GM21447 (cell line): Measurements from ENCODE around the gene SEPTIN2.
A peak's percentile ranks its signal among the peaks of the same experiment; 100 is the strongest.
"Not testable (repeated sequence)": the region's sequence is repeated elsewhere in the genome, so short reads cannot be mapped to it uniquely, and the experiment has no call there.

Experiments used
- ATAC-seq: cut with Tn5 transposase; IDR thresholded peaks from one replicate; pipeline ENCODE4 v1.9.1; 2021; ENCODE audit not compliant: unreplicated experiment

Gene SEPTIN2

DNA sequence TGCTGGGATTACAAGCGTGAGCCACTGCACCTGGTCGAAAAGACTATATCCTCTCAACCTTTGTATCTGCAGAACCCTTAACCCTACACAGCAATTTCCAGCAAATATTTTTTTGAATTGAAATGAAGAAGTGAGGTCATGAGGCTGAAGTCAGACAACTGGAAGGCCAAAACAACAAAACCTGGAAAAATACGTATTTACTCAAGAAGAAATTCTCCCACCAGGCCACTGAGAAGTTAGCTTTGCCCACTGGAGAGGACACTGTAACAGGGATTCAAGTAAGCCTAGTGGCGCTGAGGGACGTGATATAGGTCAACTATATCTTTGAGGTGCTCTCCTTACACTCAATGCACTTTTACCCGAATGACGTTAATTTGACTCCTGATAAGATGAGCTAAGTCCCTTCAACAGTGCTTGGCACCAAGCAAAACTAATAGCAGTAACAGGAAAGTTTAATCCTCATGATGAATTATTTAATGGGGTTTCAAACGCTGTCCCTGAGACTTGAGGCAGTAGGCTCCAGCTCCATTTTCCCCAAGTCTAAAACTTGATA is 2.1 kb upstream of the SEPTIN2 start:
- no peak for ATAC-seq

DNA sequence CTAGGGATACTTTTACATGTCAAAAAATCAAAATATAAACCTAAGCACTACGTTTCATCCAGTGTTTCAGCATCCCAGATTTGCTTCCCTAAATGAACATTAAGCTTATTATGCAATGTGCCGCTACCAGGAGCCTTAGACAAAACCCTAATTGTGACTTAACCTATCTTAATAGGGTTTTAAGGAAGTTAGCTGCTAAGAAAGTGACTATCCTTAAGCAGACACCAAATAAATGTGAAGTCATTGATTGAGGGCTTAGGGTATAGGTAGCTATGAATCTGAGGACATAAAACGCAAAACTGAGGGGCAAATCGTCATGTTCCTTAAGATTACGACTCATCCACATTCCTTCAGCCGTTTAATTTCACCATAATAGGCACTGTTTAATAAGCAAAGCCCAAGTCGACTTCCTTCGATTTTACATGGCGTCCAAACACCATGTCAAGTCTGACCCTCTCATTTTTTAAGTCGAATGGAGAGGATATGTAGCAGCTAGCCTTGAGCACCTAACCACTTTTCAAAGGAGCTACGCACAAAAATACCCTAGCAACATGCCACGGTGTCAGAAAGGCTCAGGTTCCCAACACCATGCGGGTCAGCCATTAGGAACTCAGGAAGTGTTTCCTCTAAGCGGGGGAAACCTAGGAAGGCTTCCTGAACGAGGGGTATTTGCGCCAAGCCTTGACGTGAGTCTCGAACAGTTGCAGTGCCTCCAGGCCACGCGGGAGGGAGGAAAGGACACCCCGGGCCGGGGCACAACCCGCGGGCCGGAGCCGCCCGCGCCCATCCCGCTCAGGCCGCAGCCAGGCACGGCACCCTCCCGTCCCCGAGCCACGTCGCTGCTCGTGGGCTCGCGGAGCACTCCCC is 1.3 kb upstream of the SEPTIN2 start:
- no peak for ATAC-seq

DNA sequence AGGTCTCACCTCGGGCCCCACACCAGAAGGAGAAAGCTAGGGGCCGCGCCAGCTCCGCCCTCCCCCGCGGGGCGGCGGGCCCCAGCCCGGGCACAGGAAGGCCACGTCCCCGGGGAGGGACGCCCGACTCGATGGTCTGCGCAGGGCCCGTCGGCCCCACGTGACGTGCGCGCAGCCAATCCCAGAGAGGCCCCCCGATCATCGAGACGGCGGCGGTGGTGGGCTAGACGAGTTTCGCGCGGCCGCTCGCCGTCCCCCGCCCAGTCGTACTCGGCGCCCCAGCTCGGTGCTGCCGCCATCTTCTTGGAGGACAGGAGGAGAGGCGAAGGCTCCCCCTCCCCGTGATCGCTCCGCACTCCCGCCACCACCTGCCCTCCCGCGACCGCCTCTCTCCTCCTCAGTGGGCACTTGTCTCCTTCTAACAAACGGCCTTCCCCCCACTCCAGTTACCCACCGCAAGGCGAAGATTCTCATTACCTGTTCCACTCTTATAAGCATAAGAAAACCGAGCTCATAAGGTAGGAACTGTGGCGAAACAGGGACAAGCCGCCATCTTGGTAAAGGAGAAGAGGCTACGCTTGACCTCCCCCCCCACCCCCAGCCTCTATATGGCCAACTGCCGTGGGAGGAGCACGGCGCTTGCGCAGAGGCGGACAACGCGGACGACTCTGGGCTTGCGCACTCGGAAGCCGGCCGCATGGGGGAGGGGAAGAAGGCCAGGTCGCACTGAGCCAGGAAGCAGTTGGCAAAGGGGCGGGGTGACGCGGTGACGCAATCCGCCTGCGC is 439 bp upstream of the SEPTIN2 start, which contains the start of gene HDLBP:
Gene HDLBP, minus strand, starts transcription at position 580 of the 786 bp plus-strand sequence. CDS start 48,803 bp downstream, outside the sequence.
- peak; percentile 56 for ATAC-seq

DNA sequence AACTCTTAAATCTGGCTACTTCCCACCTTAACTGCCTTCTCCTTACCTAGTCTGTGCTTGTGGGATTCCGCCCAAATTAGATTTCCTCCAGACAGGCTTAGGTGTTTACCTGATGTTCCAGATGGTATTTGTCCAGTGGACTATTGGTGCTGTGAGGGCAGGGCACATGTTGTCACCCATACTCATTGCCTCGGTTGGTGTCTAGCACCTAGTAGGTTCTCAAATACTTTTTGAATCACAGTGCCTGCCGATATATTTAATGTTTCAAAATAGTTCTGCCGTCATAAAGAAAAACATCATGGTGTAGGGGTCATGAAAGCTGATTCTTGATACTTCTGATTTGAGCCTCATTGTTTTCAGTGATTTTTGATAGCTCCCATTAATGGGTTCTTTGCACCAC is 1.1 kb downstream of the SEPTIN2 start:
- no peak for ATAC-seq

DNA sequence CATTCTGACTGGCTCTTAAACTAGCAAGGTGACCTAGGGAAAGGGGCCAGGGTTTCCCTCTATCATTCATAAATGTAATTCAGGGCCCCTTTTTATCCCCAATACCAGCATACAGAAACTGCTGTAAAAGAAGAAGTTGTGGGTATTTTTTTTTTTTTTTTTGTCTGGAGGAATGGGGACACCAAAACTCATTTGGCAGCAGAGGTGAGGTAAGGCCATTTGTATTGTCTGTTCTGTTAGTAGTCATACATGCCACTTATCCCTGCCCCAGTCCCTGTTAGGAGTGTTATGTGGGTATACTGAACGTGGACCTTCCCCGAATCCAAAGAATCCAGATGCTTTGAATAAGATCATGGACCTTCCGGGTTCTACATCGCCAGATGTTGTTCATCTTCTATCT is 1.7 kb downstream of the SEPTIN2 start:
- no peak for ATAC-seq

DNA sequence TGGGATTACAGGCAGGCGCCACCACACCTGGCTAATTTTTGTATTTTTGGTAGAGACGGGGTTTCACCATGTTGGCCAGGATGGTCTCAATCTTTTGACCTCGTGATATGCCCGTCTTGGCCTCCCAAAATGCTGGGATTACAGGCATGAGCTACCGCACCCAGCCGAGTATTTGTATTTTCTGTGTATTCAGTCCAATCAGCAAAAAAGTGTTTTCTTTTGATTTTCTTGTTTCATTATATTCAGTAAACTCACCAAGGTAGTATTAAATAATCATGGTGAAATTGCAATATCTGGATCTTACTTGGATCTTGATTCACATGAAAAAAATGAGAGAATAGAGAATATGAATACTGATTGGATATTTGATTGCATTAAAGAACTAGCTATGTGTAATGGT is 3.1 kb downstream of the SEPTIN2 start:
- ATAC-seq, result not testable (repeated sequence)

DNA sequence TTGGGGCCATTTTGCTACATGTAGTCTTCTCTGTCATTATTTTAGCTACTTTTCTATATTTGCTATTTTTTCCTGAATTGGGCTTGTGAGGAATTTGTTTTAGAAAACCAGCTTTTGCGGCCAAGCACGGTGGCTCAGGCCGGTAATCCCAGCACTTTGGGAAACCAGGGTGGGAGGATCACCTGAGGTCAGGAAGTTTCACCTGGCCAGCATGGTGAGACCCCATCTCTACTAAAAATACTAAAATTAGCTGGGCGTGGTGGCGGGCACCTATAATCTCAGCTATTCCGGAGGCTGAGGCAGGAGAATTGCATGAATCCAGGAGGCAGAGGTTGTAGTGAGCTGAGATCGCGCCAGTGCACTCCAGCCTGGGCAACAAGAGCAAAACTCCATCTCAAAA is 4.7 kb downstream of the SEPTIN2 start:
- no peak for ATAC-seq

DNA sequence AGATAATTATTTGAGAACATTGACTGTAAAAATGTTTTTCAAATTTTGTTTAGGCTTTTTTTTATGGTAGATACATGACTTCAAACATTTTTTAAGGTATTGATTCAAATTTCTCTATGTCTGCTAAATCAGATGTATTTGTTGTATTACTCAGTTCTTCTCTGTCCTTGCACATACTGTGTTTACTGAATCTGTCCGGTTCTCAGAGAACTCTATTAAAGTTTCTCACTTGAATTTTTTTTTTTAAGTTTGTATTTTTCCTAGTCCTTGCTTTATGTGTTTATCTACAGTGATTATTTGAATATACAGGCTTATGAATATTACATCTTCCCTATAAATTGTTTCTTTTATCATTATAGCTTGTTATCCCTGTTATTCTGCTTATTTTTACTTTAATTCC is 5.3 kb downstream of the SEPTIN2 start:
- no peak for ATAC-seq

DNA sequence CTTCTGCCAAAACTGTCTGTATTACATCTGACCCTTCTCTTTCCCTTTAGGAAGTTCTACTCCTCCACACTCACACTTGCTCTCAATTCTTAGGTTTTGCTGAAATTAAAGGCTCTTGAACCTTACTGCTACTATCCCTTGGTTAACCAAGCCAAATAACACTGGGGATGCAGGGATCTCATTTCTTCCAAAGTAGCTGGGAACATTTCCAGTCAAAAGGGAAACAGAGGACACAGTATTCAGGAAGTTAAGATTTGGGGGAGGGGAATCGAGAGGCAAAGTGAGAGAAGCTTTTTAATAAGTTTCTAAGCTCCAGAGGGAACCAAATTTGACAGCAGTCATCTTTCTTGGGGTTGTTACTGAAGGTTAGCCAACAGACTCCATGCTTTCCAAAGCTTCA is 6.2 kb downstream of the SEPTIN2 start:
- no peak for ATAC-seq

DNA sequence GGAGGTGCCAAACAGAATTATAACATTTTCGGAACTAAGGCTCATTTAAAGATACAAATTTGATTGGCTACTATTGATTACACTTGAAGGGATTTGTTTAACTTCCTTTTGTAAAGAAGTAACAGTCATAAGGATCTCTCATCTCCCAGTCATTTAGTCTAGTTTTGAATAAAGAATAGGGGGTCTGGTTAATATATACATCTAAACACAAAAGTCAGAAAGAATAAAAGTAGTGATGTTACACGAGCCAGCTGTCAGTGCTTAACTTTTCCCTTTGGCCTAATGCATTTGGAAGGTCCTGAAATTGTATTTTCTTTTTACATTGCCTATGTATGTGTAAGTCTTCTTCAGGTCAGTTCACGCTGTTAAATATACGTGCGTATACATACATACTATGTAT is 8.1 kb downstream of the SEPTIN2 start:
- ATAC-seq, result no peak

DNA sequence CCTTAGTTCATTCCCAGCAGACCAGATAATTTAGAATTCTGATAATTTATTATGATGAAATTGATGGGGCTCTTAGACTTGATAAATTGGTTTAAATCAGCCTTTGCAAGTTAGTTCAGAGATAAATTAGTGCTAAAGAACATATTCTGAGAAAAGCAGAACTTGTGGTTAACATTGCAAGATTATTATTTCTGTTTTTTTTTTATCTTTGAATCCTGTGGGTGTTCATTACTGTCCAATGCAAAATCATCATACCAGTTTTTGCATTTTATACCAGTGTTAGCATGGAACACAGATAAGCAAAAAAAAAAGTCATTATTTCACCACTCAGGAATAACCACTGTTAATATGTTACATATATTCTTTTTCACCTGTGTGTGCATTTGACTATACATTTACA is 9.1 kb downstream of the SEPTIN2 start:
- ATAC-seq, result no peak

DNA sequence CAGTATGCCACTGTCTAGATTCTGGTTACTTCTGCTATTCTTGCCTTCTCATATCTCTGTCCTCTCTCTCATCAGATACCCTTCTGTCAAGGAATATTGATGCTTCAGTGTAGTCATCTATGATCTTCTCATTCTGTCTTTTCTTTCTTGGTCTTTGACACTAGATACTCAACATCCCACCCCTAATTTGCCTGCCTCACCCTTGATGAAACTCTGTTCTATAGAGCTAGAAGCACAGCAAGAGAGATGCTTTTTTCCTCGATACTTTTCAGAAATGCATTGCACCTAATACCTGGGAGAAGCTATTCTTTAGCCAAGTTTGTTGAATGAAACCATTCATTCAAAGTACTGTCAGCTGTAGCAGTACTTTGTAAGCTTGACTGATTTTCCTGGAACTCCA is 9.5 kb downstream of the SEPTIN2 start:
- ATAC-seq, result no peak

DNA sequence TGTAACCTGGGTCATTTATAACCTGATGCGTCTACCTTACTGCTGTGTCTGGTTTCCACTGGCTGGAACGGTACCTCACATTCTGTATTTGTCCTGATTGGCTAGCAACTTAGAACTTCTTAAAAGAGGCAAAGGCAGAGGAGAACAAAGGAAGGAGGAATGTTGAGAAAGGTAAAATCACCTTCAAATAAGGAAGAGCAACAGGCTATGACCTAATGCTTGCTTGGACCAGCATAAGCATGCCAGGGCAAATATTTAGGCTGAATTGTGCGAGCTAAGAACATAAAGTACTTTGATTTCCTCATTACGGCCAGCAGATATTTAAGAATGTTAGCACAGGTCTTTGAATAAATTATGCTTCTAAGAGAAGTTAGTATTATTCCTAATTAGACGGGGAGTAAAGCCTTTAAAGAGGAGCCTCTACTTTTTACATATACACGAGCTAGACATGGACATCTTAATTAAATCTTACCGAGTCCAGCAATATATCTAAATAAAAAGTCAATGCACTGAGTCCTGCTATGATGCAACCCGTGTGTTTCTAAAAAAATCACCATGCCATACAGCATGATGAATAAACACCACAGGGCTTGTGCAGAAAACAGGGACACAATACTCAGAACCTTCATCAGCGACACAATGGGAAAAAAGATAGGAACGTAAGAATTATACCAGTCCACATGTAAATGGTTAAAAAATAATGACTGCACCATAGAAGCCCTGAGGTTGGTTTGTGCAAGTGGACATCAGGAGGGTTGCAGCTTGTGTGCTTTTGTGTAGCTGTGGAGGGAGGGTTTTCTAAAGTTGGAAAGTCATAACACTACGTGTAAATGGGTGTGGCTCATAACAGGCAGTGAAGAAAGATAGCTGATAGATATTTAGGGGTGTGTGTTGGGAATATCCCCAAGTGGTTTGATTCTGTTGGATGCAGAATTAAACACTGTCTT is 14.2 kb downstream of the SEPTIN2 start:
- no peak for ATAC-seq

DNA sequence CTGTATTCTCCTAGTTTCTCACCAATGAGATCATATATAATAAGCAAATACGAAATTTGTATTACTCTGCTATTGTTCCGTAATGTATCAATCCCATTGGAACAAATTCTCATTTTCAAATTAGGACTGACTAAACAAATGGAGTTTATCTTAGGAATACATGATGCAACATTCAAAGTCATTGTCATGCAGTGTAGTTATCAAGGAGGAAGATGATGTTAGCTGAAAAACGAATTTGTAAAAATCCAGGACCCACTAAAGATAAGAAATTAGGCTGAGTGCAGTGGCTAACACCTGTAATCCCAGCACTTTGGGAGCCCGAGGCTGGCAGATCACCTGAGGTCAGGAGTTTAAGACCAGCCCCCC is 14.9 kb downstream of the SEPTIN2 start:
- ATAC-seq, result no peak

DNA sequence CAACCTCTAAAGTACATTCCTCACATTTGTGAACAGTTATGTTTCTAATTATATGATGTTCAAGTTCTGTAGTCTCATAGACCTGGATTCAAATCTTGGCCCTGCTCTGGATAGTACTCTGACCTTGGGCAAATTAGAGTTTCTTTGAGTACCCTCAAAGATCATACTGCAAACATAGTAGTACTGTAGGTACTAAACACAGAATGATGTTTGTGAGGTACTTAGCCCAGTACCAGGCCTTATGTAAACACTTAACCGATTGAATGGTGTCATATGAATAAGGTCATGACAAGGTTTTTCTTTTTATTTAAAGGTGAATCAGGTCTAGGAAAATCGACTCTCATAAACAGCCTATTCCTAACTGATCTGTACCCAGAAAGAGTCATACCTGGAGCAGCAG is 19.1 kb downstream of the SEPTIN2 start:
- ATAC-seq, result no peak

DNA sequence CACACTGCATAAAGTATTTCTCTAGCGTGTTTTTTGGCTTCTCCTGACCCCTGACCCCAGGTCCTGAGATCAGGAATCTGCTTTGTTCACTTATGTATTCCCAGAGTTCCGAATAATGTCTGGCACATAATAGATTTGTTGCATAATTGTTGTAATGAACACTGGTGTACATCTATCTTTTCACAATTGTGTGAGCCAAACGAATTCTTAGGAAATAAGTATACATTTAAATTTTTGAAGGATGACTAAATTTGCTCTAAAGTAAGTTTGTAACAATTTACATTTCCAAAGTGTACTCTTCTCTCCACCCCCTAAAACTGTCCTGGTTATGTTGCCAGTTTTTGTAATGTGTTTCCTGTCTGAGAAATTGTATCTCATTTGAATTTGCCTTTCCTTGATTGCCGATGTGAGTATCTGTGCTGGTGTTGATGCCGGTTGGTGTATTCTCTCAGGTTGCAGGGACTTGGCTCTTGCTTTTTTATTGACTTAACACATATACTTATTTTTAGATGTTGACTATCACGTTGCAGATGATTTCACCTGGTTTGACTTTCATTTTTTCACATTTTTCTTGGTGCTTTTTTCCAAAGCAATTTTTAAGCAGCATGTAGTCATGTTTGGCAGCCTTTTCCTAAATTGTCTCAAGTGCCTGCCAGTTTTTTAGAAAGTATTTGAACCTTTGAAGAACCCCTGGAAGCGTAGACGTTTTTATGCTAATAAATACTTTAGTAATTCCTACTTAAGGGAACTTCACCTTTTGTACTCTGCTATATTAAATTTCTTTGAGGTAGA is 24.3 kb downstream of the SEPTIN2 start:
- no peak for ATAC-seq

DNA sequence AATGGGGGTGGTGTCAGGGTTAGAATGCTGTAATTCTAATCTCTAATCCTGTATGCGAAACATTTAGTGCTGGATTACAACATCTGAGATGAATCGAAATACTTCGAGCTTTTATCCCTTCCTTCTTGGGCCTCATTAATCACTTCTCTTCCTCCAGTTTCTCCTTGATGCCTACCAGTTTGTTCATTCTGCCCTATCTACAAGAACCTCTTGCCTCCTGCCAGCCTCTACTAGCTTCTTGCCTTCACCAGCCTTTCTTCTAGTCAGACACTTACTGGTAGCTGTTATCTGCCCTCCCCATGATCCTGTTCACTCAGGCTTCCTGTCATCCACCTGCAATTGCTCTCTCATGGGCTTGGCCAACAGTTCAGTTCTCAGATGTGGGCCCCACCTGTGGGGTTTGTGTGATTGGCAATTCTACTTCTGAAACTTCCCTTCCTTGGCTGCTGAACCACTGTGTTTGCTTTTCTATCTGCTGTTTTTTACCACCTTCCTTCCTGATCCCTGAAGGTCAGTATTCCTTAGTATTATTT is 25.0 kb downstream of the SEPTIN2 start:
- no peak for ATAC-seq

DNA sequence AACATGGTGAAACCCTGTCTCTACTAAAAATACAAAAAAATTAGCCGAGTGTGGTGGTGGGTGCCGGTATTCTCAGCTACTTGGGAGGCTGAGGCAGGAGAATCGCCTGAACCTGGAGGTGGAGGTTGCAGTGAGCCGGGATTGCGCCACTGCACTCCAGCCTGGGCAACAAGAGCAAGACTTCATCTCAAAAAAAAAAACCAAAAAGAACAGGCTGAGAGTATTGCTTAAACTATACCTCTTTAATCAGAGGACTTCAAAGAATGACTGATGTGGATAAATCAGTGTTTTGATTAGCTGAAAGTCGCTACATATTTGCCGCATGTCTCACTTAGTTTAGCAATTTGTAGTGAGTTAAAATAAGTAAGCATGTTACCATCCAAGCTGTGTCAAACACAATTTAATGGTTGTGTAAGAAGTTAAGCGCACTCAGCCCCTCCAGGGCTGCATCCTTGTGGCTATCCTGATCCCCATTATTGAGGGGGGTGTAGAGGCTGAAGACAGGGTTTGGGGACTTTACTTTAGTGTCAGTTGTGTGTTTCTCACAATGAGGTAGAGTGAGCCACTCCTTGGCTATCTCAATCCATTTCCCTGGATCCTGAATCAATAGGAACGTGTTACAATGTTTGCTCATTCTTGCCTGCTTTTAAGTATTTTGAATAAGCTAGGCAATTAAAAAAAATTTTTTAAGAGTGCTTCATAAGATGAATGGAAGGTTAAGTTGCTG is 29.4 kb downstream of the SEPTIN2 start:
- no peak for ATAC-seq

DNA sequence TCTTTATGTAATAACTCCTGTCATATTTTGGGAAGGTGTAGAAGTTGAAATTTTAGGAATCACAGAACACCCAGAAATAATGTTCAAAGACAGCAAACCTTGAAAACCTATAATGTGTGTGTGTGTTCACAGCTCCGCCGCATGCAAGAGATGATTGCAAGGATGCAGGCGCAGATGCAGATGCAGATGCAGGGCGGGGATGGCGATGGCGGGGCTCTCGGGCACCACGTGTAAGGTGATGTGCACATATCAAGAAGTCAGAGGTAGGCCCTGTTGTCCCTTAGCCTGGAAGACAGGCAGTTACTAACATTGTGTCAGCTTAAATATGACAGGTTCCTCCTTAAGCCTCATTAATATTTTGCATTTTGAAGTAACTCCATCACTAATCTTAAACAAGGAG is 34.2 kb downstream of the SEPTIN2 start:
- ATAC-seq, result no peak
